HL-60 (cell line): ENCODE data around the gene SEMG1.
A peak's percentile ranks its signal among the peaks of the same experiment; 100 is the strongest.

Experiments used
- DNase-seq, 2 experiments: peaks; one replicate each; pipeline ENCODE4 v3.0.0-alpha.2; 2010 to 2020; ENCODE audit warnings: low read depth in 1 of 2, low spot score in 1 of 2
- H3K27ac ChIP-seq: fragments of 250-450 bp; sonication (Bioruptor Pico); replicated peaks from 2 replicates; pipeline ENCODE4 v1.5.1; 2020; ENCODE audit warnings: mild to moderate bottlenecking, moderate library complexity
- H3K27me3 ChIP-seq: fragments of 250-450 bp; sonication (Bioruptor Pico); 2 replicates; pipeline ENCODE4 v1.5.1; 2021; ENCODE audit warnings: mild to moderate bottlenecking, moderate library complexity; ENCODE audit not compliant: insufficient read depth, poor library complexity, severe bottlenecking
- H3K4me3 ChIP-seq: replicated peaks from 2 replicates; pipeline ENCODE4 v1.5.1; 2011; ENCODE audit warnings: mild to moderate bottlenecking, control low read depth, low read length; ENCODE audit not compliant: insufficient read depth
- GABPA ChIP-seq: IDR thresholded peaks from 2 replicates; pipeline ENCODE4 v1.6.1; 2012; ENCODE audit warnings: low read depth
- POLR2AphosphoS5 ChIP-seq: IDR thresholded peaks from 2 replicates; pipeline ENCODE4 v1.6.1; 2012; ENCODE audit warnings: low read depth
- SPI1 ChIP-seq: IDR thresholded peaks from 2 replicates; pipeline ENCODE4 v1.6.1; 2012; ENCODE audit warnings: low read depth, mild to moderate bottlenecking, borderline replicate concordance
- TF ChIP-seq, protein P1 (sequence below): IDR thresholded peaks from one replicate; pipeline ENCODE4 v1.5.1; 2011; ENCODE audit warnings: low read length, control low read depth, inconsistent platforms; ENCODE audit not compliant: insufficient read depth
- TF ChIP-seq, protein P2 (sequence below): IDR thresholded peaks from 2 replicates; pipeline ENCODE4 v1.6.1; 2012; ENCODE audit warnings: low read depth; ENCODE audit not compliant: insufficient replicate concordance

Gene SEMG1

DNA sequence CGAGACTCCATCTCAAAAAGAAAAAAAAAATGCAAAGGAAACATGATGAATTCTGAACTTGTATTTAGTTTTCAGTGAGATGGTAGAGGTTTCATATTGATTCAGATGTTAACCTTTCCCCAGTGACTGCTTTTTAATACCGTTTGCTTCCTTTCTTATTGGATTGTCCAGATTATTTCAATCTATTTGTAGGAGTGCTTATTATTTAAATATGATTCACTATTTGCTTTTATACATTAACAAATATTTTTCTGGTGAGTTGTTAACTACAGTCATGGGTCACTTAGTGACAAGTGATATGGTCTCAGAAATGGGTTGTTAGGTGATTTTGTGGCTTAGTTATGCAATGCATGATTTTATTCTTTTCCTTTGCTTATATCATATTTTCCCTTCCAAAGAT is 23.7 kb upstream of the SEMG1 start:
- TF ChIP-seq SPI1 (no peak), POLR2AphosphoS5 (no peak), GABPA (no peak)
- TF ChIP-seq, protein P1, sequence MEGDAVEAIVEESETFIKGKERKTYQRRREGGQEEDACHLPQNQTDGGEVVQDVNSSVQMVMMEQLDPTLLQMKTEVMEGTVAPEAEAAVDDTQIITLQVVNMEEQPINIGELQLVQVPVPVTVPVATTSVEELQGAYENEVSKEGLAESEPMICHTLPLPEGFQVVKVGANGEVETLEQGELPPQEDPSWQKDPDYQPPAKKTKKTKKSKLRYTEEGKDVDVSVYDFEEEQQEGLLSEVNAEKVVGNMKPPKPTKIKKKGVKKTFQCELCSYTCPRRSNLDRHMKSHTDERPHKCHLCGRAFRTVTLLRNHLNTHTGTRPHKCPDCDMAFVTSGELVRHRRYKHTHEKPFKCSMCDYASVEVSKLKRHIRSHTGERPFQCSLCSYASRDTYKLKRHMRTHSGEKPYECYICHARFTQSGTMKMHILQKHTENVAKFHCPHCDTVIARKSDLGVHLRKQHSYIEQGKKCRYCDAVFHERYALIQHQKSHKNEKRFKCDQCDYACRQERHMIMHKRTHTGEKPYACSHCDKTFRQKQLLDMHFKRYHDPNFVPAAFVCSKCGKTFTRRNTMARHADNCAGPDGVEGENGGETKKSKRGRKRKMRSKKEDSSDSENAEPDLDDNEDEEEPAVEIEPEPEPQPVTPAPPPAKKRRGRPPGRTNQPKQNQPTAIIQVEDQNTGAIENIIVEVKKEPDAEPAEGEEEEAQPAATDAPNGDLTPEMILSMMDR: no peak
- TF ChIP-seq, protein P2, sequence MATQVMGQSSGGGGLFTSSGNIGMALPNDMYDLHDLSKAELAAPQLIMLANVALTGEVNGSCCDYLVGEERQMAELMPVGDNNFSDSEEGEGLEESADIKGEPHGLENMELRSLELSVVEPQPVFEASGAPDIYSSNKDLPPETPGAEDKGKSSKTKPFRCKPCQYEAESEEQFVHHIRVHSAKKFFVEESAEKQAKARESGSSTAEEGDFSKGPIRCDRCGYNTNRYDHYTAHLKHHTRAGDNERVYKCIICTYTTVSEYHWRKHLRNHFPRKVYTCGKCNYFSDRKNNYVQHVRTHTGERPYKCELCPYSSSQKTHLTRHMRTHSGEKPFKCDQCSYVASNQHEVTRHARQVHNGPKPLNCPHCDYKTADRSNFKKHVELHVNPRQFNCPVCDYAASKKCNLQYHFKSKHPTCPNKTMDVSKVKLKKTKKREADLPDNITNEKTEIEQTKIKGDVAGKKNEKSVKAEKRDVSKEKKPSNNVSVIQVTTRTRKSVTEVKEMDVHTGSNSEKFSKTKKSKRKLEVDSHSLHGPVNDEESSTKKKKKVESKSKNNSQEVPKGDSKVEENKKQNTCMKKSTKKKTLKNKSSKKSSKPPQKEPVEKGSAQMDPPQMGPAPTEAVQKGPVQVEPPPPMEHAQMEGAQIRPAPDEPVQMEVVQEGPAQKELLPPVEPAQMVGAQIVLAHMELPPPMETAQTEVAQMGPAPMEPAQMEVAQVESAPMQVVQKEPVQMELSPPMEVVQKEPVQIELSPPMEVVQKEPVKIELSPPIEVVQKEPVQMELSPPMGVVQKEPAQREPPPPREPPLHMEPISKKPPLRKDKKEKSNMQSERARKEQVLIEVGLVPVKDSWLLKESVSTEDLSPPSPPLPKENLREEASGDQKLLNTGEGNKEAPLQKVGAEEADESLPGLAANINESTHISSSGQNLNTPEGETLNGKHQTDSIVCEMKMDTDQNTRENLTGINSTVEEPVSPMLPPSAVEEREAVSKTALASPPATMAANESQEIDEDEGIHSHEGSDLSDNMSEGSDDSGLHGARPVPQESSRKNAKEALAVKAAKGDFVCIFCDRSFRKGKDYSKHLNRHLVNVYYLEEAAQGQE: no peak
- no peaks in the 10 kb centered on the region for H3K27me3 ChIP-seq
- no peak for DNase-seq
- H3K4me3 ChIP-seq: no peak overlapping the region
- H3K27ac ChIP-seq: no peak overlapping the region

DNA sequence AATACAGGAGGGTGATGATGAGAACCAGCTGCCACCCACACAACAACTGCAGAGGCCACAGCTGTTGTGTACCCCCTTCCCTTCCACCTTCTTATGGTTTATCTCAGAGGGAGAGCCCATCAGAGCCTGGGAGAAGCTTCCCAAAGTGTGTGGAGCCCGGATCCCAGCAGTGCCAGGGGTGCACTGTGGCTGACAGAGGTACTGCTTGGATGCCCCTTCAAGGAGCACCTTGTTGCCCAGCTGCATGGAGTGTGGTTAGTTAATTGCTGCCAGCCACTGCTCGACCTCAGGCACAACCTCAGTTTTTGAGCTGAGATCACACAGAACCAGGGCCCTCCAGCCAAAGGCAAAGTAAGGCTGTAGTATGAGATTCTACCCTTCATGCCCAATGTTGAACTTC is 19.1 kb upstream of the SEMG1 start:
- TF ChIP-seq, protein P2: no peak
- TF ChIP-seq, protein P1: no peak
- TF ChIP-seq GABPA: no peak
- no peak for TF ChIP-seq SPI1
- no peak for TF ChIP-seq POLR2AphosphoS5
- H3K27ac ChIP-seq: peak overlapping the region; percentile 58
- no peaks in the 10 kb centered on the region for H3K27me3 ChIP-seq

DNA sequence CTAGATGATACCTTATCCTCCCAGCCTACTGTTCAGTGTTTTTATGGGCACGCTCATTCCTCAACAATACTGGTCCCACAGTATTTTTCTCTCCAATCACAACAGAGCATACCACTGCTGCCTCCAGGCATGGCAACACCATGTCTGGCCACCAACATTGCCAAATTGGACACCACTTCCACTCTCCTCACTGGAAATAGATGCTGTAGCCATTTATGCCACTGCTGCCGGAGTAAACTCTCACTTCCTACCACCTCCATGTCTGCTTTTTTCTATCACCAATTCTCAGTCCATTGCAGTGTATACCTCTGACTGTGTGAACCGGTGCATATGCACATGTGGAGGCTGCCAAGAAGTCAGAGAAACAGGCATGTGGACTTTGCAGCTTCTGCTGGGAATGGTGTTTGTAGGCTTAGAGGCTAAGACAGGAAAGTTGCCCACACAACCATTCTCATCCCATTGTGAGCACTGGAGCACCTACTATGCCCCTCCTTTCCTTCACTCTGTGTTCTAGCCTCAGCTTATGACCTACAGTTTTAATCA is 17.7 kb upstream of the SEMG1 start:
- TF ChIP-seq POLR2AphosphoS5: no peak
- TF ChIP-seq, protein P1: no peak
- TF ChIP-seq SPI1: no peak
- TF ChIP-seq, protein P2: no peak
- TF ChIP-seq GABPA: no peak
- DNase-seq: no peak

More for the DNA sequence above, 19.1 kb upstream of the SEMG1 start:
- no peak overlapping the region for H3K4me3 ChIP-seq
- DNase-seq: no peak

More for the DNA sequence above, 17.7 kb upstream of the SEMG1 start:
- no peak overlapping the region for H3K4me3 ChIP-seq
- H3K27ac ChIP-seq: no peak overlapping the region
- no peaks in the 10 kb centered on the region for H3K27me3 ChIP-seq
